HCT116 (cell line): ENCODE data around the gene SCAF4. TPM values are rescaled to one million over a fixed set of nuclear protein-coding genes. Genes with fewer than 3 reads are reported as not detected.

Experiments
- ATAC-seq: fragments of 200-7000 bp; cut with Tn5 transposase; 2 replicates; pipeline ENCODE4 v1.9.1; 2020; ENCODE audit warnings: mild to moderate bottlenecking, moderate library complexity
- BruUV-seq: library from RNA; stranded (reverse); fragments of 400-500 nt; replicated peaks from 2 replicates; lab custom pipeline; 2021; lab: Mats Ljungman, UMichigan
- CTCF ChIA-PET: fragments of 300-600 bp; sonication (Branson Sonifier 250); formaldehyde crosslinking; loops from one replicate; lab custom pipeline; 2021; ENCODE audit warnings: antibody characterized with exemption; lab: Charles Lee
- POLR2A ChIA-PET: fragments of 300-600, 350-600 bp; sonication (Branson Sonifier 250); formaldehyde crosslinking; loops from one replicate; lab custom pipeline; 2021; ENCODE audit warnings: antibody characterized with exemption; lab: Charles Lee
- RAD21 ChIA-PET, 2 experiments: fragments of 300-600 bp; sonication (Branson Sonifier 250); formaldehyde crosslinking; loops; one replicate each; lab custom pipeline; 2023; ENCODE audit warnings: low total read pairs in 2 of 2; ENCODE audit not compliant: uncharacterized antibody in 2 of 2, unreplicated experiment in 2 of 2, low non-redundant PET in 1 of 2; lab: Charles Lee
- DNase-seq: peaks from one replicate; pipeline ENCODE4 v3.0.0-alpha.2; 2010; ENCODE audit warnings: low read depth, low spot score
- H2AFZ ChIP-seq: fragments of 200-600 bp; shearing (Covaris generic), sonication (generic); 2 replicates; pipeline ENCODE4 v1.6.1; 2017; ENCODE audit warnings: low read depth, mixed run types, mixed read lengths, antibody characterized with exemption, low read length; ENCODE audit not compliant: poor library complexity, severe bottlenecking
- H3K27ac ChIP-seq: 2 replicates; pipeline ENCODE4 v1.5.1; 2012; ENCODE audit warnings: low read depth, low read length
- H3K27me3 ChIP-seq: fragments of 200-600 bp; sonication (generic); 2 replicates; pipeline ENCODE4 v1.6.1; 2016; ENCODE audit warnings: mixed run types, low read length, mixed read lengths; ENCODE audit not compliant: insufficient read depth
- H3K36me3 ChIP-seq, 2 experiments: fragments of 200-500 bp in 1 of 2; fragments of 200-600 bp in 1 of 2; sonication (Bioruptor generic) in 1 of 2; sonication (generic) in 1 of 2; 2 replicates each; pipeline versions ENCODE4 v1.5.1 to v1.6.1; 2014 to 2016; ENCODE audit warnings: low read length in 2 of 2, inconsistent platforms in 1 of 2, mixed read lengths in 1 of 2, mixed run types in 1 of 2; ENCODE audit not compliant: insufficient read depth in 2 of 2, control insufficient read depth in 1 of 2
- H3K4me1 ChIP-seq, 2 experiments: fragments of 200-600 bp in 1 of 2; sonication (generic) in 1 of 2; 2 replicates each; pipeline versions ENCODE4 v1.5.1 to v1.6.1; 2012 to 2017; ENCODE audit warnings: low read length in 2 of 2, inconsistent platforms in 1 of 2, mild to moderate bottlenecking in 1 of 2, mixed read lengths in 1 of 2, mixed run types in 1 of 2, moderate library complexity in 1 of 2; ENCODE audit not compliant: insufficient read depth in 2 of 2, control insufficient read depth in 1 of 2
- H3K4me2 ChIP-seq: fragments of 200-600 bp; sonication (generic); 2 replicates; pipeline ENCODE4 v1.6.1; 2017; ENCODE audit warnings: mixed run types, low read length, mixed read lengths
- H3K4me3 ChIP-seq, 2 experiments: fragments of 200-600 bp in 1 of 2; sonication (generic) in 1 of 2; replicated peaks in 1 of 2; 2 replicates each; pipeline ENCODE4 v1.5.1; 2011 to 2016; ENCODE audit warnings: low read length in 2 of 2, control low read depth in 1 of 2, low read depth in 1 of 2, mild to moderate bottlenecking in 1 of 2, mixed read lengths in 1 of 2, mixed run types in 1 of 2
- H3K79me2 ChIP-seq: fragments of 200-600 bp; sonication (generic); 2 replicates; pipeline ENCODE4 v1.6.1; 2017; ENCODE audit warnings: mild to moderate bottlenecking, mixed run types, low read length, moderate library complexity, mixed read lengths; ENCODE audit not compliant: insufficient read depth
- H3K9ac ChIP-seq: fragments of 200-600 bp; sonication (generic); 2 replicates; pipeline ENCODE4 v1.6.1; 2016; ENCODE audit warnings: low read length, mixed read lengths
- H3K9me2 ChIP-seq: fragments of 200-600 bp; sonication (generic), shearing (Covaris generic); 2 replicates; pipeline ENCODE4 v1.6.1; 2017; ENCODE audit warnings: mixed run types, mild to moderate bottlenecking, moderate library complexity; ENCODE audit not compliant: insufficient read depth
- H3K9me3 ChIP-seq, 2 experiments: fragments of 200-500 bp in 1 of 2; fragments of 200-600 bp in 1 of 2; sonication (Bioruptor generic) in 1 of 2; sonication (generic) in 1 of 2; 2 replicates each; pipeline ENCODE4 v1.6.1; 2014 to 2017; ENCODE audit warnings: low read length in 2 of 2, mixed read lengths in 2 of 2, inconsistent platforms in 1 of 2, low read depth in 1 of 2, mild to moderate bottlenecking in 1 of 2, mixed run types in 1 of 2, moderate library complexity in 1 of 2; ENCODE audit not compliant: control insufficient read depth in 1 of 2, insufficient read depth in 1 of 2
- H4K20me1 ChIP-seq: fragments of 200-600 bp; sonication (generic), shearing (Covaris generic); 2 replicates; pipeline ENCODE4 v1.6.1; 2017; ENCODE audit warnings: mixed run types, mild to moderate bottlenecking, moderate library complexity; ENCODE audit not compliant: insufficient read depth
- ATF3 ChIP-seq: IDR thresholded peaks from 2 replicates; pipeline ENCODE4 v1.6.1; 2012
- CBX3 ChIP-seq: IDR thresholded peaks from 2 replicates; pipeline ENCODE4 v1.6.1; 2012; ENCODE audit warnings: low read depth
- CTCF ChIP-seq, 3 experiments: fragments of 200-600 bp in 1 of 3; sonication (generic) in 1 of 3; IDR thresholded peaks in 2 of 3; conservative IDR thresholded peaks in 1 of 3; 2 replicates each; pipeline ENCODE4 v1.5.1; 2012 to 2017; ENCODE audit warnings: low read depth in 2 of 3, low read length in 2 of 3, antibody characterized with exemption in 1 of 3, borderline replicate concordance in 1 of 3, control low read depth in 1 of 3, mild to moderate bottlenecking in 1 of 3, mixed read lengths in 1 of 3, mixed run types in 1 of 3, moderate library complexity in 1 of 3; ENCODE audit not compliant: insufficient read depth in 1 of 3
- EZH2 ChIP-seq: fragments of 200-600 bp; sonication (generic); IDR thresholded peaks from 2 replicates; pipeline ENCODE4 v1.6.1; 2017; ENCODE audit warnings: antibody characterized with exemption, mixed run types
- FOSL1 ChIP-seq: IDR thresholded peaks from 2 replicates; pipeline ENCODE4 v1.6.1; 2012; ENCODE audit warnings: low read depth
- JUND ChIP-seq: IDR thresholded peaks from 2 replicates; pipeline ENCODE4 v1.6.1; 2012
- POLR2A ChIP-seq: IDR thresholded peaks from 2 replicates; pipeline ENCODE4 v1.7.0; 2011; ENCODE audit warnings: borderline replicate concordance; ENCODE audit not compliant: insufficient read depth, insufficient read length; ENCODE audit errors: extremely low read depth
- RAD21 ChIP-seq: IDR thresholded peaks from 2 replicates; pipeline ENCODE4 v1.6.1; 2012; ENCODE audit warnings: low read depth, mild to moderate bottlenecking
- REST ChIP-seq: IDR thresholded peaks from 2 replicates; pipeline ENCODE4 v1.6.1; 2012; ENCODE audit warnings: low read depth
- SP1 ChIP-seq: IDR thresholded peaks from 2 replicates; pipeline ENCODE4 v1.6.1; 2012; ENCODE audit warnings: low read depth
- SRF ChIP-seq: IDR thresholded peaks from 2 replicates; pipeline ENCODE4 v1.6.1; 2012; ENCODE audit warnings: low read depth
- TCF7L2 ChIP-seq: IDR thresholded peaks from 2 replicates; pipeline ENCODE4 v1.7.0; 2011; ENCODE audit warnings: borderline replicate concordance, inconsistent platforms; ENCODE audit not compliant: insufficient read depth, insufficient read length; ENCODE audit errors: extremely low read depth
- ZFX ChIP-seq: fragments of 450-650 bp; IDR thresholded peaks from 2 replicates; pipeline ENCODE4 v1.6.1; 2017
- intact Hi-C: fragments of 100-400 bp; cut with micrococcal nuclease; formaldehyde crosslinking; loops from 2 replicates; pipeline ENCODE4 v1.10.0; 2022
- total RNA-seq: library from RNA; stranded (reverse); gene quantifications from one replicate; pipeline ENCODE4 v1.2.1, GENCODE V29; 2021; ENCODE audit not compliant: unreplicated experiment
- TF ChIP-seq, protein P1 (sequence below): IDR thresholded peaks from 2 replicates; pipeline ENCODE4 v1.6.1; 2012
- TF ChIP-seq, protein P2 (sequence below): IDR thresholded peaks from 2 replicates; pipeline ENCODE4 v1.6.1; 2011; ENCODE audit warnings: mild to moderate bottlenecking, low read length, moderate library complexity; ENCODE audit not compliant: insufficient replicate concordance; ENCODE audit errors: extremely low read depth

The SCAF4 gene
- total RNA-seq, 1 experiment from 2014 or later, result 31.1 TPM

DNA sequence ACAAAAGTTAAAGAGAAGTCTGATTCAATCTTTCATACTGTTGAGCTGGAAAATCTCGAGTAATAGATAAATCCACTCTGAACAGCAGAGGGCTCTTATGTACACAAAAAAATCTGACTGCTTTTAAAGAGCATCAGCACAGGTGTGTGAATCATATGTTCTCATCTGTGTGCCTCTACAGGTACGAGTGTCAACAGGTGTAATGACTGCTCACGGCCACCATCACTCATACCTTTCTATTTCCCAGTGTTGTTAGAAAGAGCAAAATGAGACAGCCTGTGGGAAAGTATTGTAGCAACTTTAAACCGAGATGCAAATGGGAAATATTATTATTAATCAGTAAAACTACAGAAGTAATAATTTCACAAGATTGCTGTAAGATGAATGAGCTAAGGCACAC, 49.0 kb upstream of the SCAF4 start:
- no peak overlapping the region for H3K4me2 ChIP-seq
- TF ChIP-seq ATF3, result no peak
- no peak for TF ChIP-seq REST
- TF ChIP-seq POLR2A, result no peak
- no peak for TF ChIP-seq SRF
- no peak for TF ChIP-seq SP1
- peak; percentile 52 for TF ChIP-seq RAD21
- TF ChIP-seq JUND, result no peak
- TF ChIP-seq, protein P1, sequence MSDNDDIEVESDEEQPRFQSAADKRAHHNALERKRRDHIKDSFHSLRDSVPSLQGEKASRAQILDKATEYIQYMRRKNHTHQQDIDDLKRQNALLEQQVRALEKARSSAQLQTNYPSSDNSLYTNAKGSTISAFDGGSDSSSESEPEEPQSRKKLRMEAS, result peak; percentile 25; the same call in 1 of the 2 replicates
- peak; percentile 10 to 54 (median 26); a peak in 4 of 6 replicates for TF ChIP-seq CTCF (IDR thresholded peaks at IDR 0.05 in 2 of 3, conservative IDR thresholded peaks at IDR 0.05 in 1 of 3; ENCODE audit: borderline replicate concordance in 1 of 3, insufficient read depth in 1 of 3, low read depth in 2 of 3, low read length in 2 of 3)
- no peak for TF ChIP-seq ZFX
- TF ChIP-seq, protein P2, sequence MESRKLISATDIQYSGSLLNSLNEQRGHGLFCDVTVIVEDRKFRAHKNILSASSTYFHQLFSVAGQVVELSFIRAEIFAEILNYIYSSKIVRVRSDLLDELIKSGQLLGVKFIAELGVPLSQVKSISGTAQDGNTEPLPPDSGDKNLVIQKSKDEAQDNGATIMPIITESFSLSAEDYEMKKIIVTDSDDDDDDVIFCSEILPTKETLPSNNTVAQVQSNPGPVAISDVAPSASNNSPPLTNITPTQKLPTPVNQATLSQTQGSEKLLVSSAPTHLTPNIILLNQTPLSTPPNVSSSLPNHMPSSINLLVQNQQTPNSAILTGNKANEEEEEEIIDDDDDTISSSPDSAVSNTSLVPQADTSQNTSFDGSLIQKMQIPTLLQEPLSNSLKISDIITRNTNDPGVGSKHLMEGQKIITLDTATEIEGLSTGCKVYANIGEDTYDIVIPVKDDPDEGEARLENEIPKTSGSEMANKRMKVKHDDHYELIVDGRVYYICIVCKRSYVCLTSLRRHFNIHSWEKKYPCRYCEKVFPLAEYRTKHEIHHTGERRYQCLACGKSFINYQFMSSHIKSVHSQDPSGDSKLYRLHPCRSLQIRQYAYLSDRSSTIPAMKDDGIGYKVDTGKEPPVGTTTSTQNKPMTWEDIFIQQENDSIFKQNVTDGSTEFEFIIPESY, result no peak
- no peak for TF ChIP-seq FOSL1
- TF ChIP-seq EZH2, result no peak
- no peak for TF ChIP-seq TCF7L2
- TF ChIP-seq CBX3, result no peak
- H2AFZ ChIP-seq, result no peak overlapping the region
- no peaks in the 10 kb centered on the region for H4K20me1 ChIP-seq
- H3K27me3 ChIP-seq, result no peaks in the 10 kb centered on the region
- ChIA-PET POLR2A (no interaction called here), RAD21 (interaction anchor here (0.5 to 1.2 kb wide), 2 partner anchors 477 to 820 kb away, joined by 4 to 7 read pairs; no protein-coding TSS in a partner anchor), CTCF (interaction anchor here (0.7 to 2.5 kb wide), 8 partner anchors 9 to 820 kb away, joined by 3 to 19 read pairs (median 4); no protein-coding TSS in a partner anchor)
- DNase-seq (peak; percentile 47), ATAC-seq (peak; percentile 83)
- intact Hi-C loops, result loop anchor here (2.0 kb wide), 1 partner anchor 820 kb away; no protein-coding TSS in a partner anchor
- no peaks in the 10 kb centered on the region for H3K36me3 ChIP-seq
- H3K27ac ChIP-seq, result no peak overlapping the region
- no peak overlapping the region for H3K9ac ChIP-seq
- no peaks in the 10 kb centered on the region for H3K79me2 ChIP-seq
- H3K4me3 ChIP-seq, result no peak overlapping the region
- no peaks in the 10 kb centered on the region for H3K9me2 ChIP-seq
- H3K9me3 ChIP-seq, result no peaks in the 10 kb centered on the region
- H3K4me1 ChIP-seq, result no peaks in the 10 kb centered on the region
- no TSS peak for BruUV-seq
